Astrocyte of the cerebellum (primary cell): ENCODE results near the gene PLA2G4A.
A peak's percentile ranks its signal among the peaks of the same experiment; 100 is the strongest.

Experiments
- DNase-seq: peaks from one replicate; pipeline ENCODE4 v3.0.0-alpha.2; 2011; ENCODE audit warnings: low read depth
- H3K4me3 ChIP-seq: 2 replicates; pipeline ENCODE4 v1.5.1; 2011; ENCODE audit warnings: mild to moderate bottlenecking, low read depth, low read length, moderate library complexity
- CTCF ChIP-seq: IDR thresholded peaks from 2 replicates; pipeline ENCODE4 v1.5.1; 2012; ENCODE audit warnings: low read length, low read depth, moderate library complexity, mild to moderate bottlenecking; ENCODE audit errors: missing control alignments
- in situ Hi-C: cut with HindIII; loops from 2 replicates; pipeline ENCODE4 v1.10.0; 2017; ENCODE audit warnings: low sequenced_read_pairs

Gene PLA2G4A

GRCh38 chr1:187001198-187001889 is 172.6 kb downstream of the PLA2G4A start:
- no peak overlapping the region for H3K4me3 ChIP-seq
- peak; percentile 83 for DNase-seq
- in situ Hi-C loops = no loop called here
- TF ChIP-seq CTCF = no peak

- TF ChIP-seq CTCF = no peak
- H3K4me3 ChIP-seq = no peak overlapping the region
- in situ Hi-C loops = no loop called here
- no peak for DNase-seq
These were observed 174.6 kb downstream of the PLA2G4A start for GRCh38 chr1:187003353-187003752.

DNA sequence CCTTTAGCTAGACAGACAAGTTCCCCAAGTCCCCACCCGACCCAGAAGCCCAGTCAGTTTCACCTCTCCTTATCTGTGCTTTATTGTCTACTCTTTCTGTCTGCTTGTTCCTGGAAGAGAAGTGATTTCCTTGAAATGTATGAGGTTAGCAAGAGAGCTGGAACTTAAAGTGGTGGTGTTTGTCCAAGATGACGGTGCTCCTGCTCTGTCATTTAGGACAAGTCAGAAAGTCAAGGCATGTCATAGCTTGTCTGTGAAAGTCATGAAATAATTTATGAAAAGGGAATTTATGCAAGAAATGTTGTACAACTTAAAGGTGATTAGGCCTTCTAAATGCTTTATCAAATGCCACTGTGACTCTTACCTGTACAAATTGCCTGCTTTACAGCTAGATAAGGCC is 178.1 kb downstream of the PLA2G4A start:
- no peak overlapping the region for H3K4me3 ChIP-seq
- in situ Hi-C loops = no loop called here
- DNase-seq = no peak
- no peak for TF ChIP-seq CTCF

GRCh38 chr1:187009320-187009719 is 180.6 kb downstream of the PLA2G4A start:
- TF ChIP-seq CTCF = no peak
- no peak overlapping the region for H3K4me3 ChIP-seq
- in situ Hi-C loops = no loop called here
- DNase-seq = no peak

DNA sequence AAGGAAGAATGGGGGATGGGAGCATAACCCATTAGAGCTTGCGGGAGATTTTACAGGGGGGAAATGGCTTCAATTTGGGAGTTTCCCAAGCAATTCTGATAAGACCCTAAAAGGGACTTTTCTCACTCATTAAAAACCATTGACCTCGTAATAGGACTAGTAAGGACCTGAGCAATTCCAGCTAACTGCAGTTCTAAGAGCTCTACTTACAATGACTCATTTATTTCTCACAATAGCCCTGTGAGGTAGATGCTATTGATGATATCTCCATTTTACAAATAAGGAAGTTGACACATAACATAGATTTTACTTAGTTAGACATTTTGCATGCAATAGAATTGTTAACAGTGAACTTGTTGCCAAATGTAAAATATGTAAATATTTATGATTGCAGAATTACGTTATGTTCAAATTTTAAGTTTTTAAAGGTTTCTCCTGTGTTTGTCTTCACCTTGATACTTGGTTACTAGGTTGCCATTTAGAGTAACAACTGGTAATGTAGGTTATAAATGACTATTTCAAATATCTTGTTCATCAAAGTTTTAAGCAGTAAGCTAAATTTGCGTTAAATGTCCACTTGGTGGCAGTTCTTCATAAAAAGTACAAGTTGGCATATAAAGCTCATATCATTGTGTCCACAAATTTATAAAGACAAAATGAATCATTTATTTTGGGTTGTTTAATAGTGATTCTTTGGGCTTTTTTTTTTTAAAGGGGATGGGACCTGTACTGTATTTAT is 182.0 kb downstream of the PLA2G4A start:
- no peak for TF ChIP-seq CTCF
- no peak overlapping the region for H3K4me3 ChIP-seq
- DNase-seq = no peak
- in situ Hi-C loops = no loop called here

GRCh38 chr1:187013582-187014200 is 184.9 kb downstream of the PLA2G4A start:
- no peak for DNase-seq
- in situ Hi-C loops = no loop called here
- TF ChIP-seq CTCF = no peak
- H3K4me3 ChIP-seq = no peak overlapping the region
